ENCODE results near the gene SLC48A1. TPM values are rescaled to one million over a fixed set of nuclear protein-coding genes. Genes with fewer than 3 reads are reported as not detected.
A peak's percentile ranks its signal among the peaks of the same experiment; 100 is the strongest.

SLC48A1 gene
- total RNA-seq, 1 donor from 2014 or later, result 19.7 TPM

GRCh38 chr12:47754881-47755280 is 18.2 kb upstream of the SLC48A1 start:
- no peaks in the 10 kb centered on the region for H3K9me3 Mint-ChIP-seq
- H3K27me3 Mint-ChIP-seq, result no peaks in the 10 kb centered on the region
- H3K27ac Mint-ChIP-seq, result peak overlapping the region; percentile 52
- H3K4me3 Mint-ChIP-seq, result peak overlapping the region; percentile 53
- H3K36me3 Mint-ChIP-seq, result no peaks in the 10 kb centered on the region
- DNase-seq (ENCODE audit: extremely low spot score, unreplicated experiment), result no peak
- TF ChIP-seq, protein P1, sequence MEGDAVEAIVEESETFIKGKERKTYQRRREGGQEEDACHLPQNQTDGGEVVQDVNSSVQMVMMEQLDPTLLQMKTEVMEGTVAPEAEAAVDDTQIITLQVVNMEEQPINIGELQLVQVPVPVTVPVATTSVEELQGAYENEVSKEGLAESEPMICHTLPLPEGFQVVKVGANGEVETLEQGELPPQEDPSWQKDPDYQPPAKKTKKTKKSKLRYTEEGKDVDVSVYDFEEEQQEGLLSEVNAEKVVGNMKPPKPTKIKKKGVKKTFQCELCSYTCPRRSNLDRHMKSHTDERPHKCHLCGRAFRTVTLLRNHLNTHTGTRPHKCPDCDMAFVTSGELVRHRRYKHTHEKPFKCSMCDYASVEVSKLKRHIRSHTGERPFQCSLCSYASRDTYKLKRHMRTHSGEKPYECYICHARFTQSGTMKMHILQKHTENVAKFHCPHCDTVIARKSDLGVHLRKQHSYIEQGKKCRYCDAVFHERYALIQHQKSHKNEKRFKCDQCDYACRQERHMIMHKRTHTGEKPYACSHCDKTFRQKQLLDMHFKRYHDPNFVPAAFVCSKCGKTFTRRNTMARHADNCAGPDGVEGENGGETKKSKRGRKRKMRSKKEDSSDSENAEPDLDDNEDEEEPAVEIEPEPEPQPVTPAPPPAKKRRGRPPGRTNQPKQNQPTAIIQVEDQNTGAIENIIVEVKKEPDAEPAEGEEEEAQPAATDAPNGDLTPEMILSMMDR (conservative IDR thresholded peaks at IDR 0.05), result no peak
- peaks cover 44% of the 10 kb centered on the region for H3K4me1 Mint-ChIP-seq (ENCODE audit: unreplicated experiment)

DNA sequence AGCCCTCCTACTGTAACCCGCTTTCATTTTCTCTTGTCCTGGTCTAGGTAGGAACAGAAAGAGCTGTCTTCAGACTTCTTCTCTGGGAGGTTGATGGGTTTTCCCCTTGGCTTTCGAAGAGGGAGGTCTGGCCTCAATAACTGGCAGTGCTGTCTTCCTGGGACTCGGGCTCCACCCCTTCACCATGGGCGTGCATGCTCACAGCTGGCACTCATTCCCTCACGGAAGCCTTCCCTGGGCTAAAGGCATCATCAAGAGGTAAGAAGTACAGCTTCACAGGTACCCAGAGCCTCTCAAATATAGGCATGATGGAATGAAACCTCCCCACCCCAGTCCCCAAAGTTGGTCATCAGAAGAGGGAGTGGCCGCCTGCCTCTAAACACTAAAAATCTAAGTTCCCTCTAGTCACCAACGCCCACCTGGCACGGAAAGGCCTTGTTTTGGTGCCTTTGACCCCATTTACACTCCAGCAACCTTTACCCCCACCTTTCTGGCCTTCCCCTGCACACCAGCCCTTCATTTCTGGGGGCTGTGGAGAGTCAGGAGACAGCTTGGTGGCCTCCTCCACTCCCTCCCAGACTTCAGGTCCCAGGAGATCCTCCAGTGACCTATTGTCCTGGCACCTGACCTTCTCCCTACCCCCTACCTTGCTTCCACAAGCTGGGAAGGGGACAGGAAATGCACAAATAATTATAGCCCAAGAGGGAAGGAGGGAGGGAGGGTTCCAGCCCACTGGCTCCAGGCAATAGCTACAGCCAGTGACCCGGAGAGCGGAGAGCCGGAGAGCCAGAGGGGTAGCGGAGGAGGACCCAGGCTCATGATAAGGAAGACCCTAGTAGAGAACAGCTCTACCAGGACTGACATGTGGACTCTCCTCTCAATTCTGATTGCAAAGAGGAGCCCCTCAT is 17.1 kb upstream of the SLC48A1 start:
- no peaks in the 10 kb centered on the region for H3K36me3 Mint-ChIP-seq
- peak overlapping the region; percentile 53 for H3K4me3 Mint-ChIP-seq
- DNase-seq (ENCODE audit: extremely low spot score, unreplicated experiment), result no peak
- peaks cover 44% of the 10 kb centered on the region for H3K4me1 Mint-ChIP-seq (ENCODE audit: unreplicated experiment)
- TF ChIP-seq, protein P1 (conservative IDR thresholded peaks at IDR 0.05), result no peak
- H3K27me3 Mint-ChIP-seq, result no peaks in the 10 kb centered on the region
- peak overlapping the region; percentile 52 for H3K27ac Mint-ChIP-seq
- no peaks in the 10 kb centered on the region for H3K9me3 Mint-ChIP-seq

GRCh38 chr12:47757364-47757839 is 15.6 kb upstream of the SLC48A1 start:
- peaks cover 44% of the 10 kb centered on the region for H3K4me1 Mint-ChIP-seq (ENCODE audit: unreplicated experiment)
- peak overlapping the region; percentile 82 for H3K4me3 Mint-ChIP-seq
- no peaks in the 10 kb centered on the region for H3K36me3 Mint-ChIP-seq

GRCh38 chr12:47757840-47758583 is 15.0 kb upstream of the SLC48A1 start:
- H3K27me3 Mint-ChIP-seq, result no peaks in the 10 kb centered on the region
- peaks cover 44% of the 10 kb centered on the region for H3K4me1 Mint-ChIP-seq (ENCODE audit: unreplicated experiment)
- H3K9me3 Mint-ChIP-seq, result no peaks in the 10 kb centered on the region
- no peak for DNase-seq (ENCODE audit: extremely low spot score, unreplicated experiment)
- no peak overlapping the region for H3K27ac Mint-ChIP-seq
- TF ChIP-seq, protein P1 (conservative IDR thresholded peaks at IDR 0.05), result no peak
- H3K36me3 Mint-ChIP-seq, result no peaks in the 10 kb centered on the region
- H3K4me3 Mint-ChIP-seq, result peak overlapping the region; percentile 82

More at GRCh38 chr12:47757364-47757839, 15.6 kb upstream of the SLC48A1 start:
- H3K9me3 Mint-ChIP-seq, result no peaks in the 10 kb centered on the region
- TF ChIP-seq, protein P1 (conservative IDR thresholded peaks at IDR 0.05), result no peak
- no peak overlapping the region for H3K27ac Mint-ChIP-seq
- no peaks in the 10 kb centered on the region for H3K27me3 Mint-ChIP-seq
- no peak for DNase-seq (ENCODE audit: extremely low spot score, unreplicated experiment)

DNA sequence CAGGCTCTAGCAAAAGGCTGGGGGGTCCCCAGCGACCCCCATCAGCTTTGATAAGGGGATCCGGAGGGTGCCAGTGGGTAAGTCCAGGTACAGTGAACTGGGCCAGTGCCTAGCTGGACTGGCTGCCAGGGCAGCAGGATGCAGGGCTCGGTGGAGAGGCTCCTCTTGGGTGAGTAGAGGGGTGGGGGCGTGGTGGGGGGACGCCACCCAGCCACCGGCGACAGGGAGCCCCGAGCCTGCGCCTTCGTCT is 14.5 kb upstream of the SLC48A1 start:
- Mint-ChIP-seq H3K4me1 (ENCODE audit: unreplicated experiment) (peaks cover 40% of the 10 kb centered on the region), H3K27ac (no peak overlapping the region), H3K27me3 (no peaks in the 10 kb centered on the region), H3K9me3 (no peaks in the 10 kb centered on the region), H3K4me3 (peak overlapping the region; percentile 82), H3K36me3 (no peaks in the 10 kb centered on the region)
- TF ChIP-seq, protein P1 (conservative IDR thresholded peaks at IDR 0.05), result no peak
- no peak for DNase-seq (ENCODE audit: extremely low spot score, unreplicated experiment)
